Stimulated activated CD4-positive, alpha-beta T cell treated with anti-CD3 and anti-CD28 coated beads, Interleukin-1b, Interleukin-23, amount 100 ng/mL, for 24 hours (primary cell): ENCODE measurements around the gene SLC6A18.
A peak's percentile ranks its signal among the peaks of the same experiment; 100 is the strongest.
"Not testable (repeated sequence)": the region's sequence is repeated elsewhere in the genome, so short reads cannot be mapped to it uniquely, and the experiment has no call there.

Experiments
- DNase-seq, 4 experiments: peaks; one replicate each; pipeline ENCODE4 v3.0.0-alpha.2; 2020; ENCODE audit warnings: low read depth in 4 of 4, low spot score in 1 of 4

Gene SLC6A18

GRCh38 chr5:1285141-1285540 lies 60.0 kb downstream of the SLC6A18 start:
- no peak for DNase-seq

- no peak for DNase-seq
These were observed 60.7 kb downstream of the SLC6A18 start for GRCh38 chr5:1285883-1286291.

GRCh38 chr5:1288439-1289335 lies 63.5 kb downstream of the SLC6A18 start:
- no peak for DNase-seq

- not testable (repeated sequence) for DNase-seq
These were observed 64.4 kb downstream of the SLC6A18 start for GRCh38 chr5:1289559-1289958.

- DNase-seq = not testable (repeated sequence)
These were observed 65.8 kb downstream of the SLC6A18 start for GRCh38 chr5:1290956-1291355.

GRCh38 chr5:1291611-1292080 lies 66.5 kb downstream of the SLC6A18 start:
- DNase-seq = no peak

GRCh38 chr5:1292139-1292538 lies 67.0 kb downstream of the SLC6A18 start:
- DNase-seq = no peak

GRCh38 chr5:1292846-1293415 lies 67.8 kb downstream of the SLC6A18 start:
- no peak for DNase-seq

GRCh38 chr5:1293416-1294205 lies 68.4 kb downstream of the SLC6A18 start:
- DNase-seq = no peak

- DNase-seq = no peak
These were observed 69.1 kb downstream of the SLC6A18 start for GRCh38 chr5:1294206-1294834.

- peak; percentile 59 to 87 (median 86) for DNase-seq
These were observed 69.9 kb downstream of the SLC6A18 start, which contains the start of gene TERT for GRCh38 chr5:1294835-1295649. TERT (minus strand) TSS chr5:1295068; CDS start chr5:1294989, 79 bp downstream.

GRCh38 chr5:1295650-1296037 lies 70.5 kb downstream of the SLC6A18 start:
- DNase-seq = no peak
